ENCODE results near the gene MLYCD.
"Not testable (repeated sequence)": the region's sequence is repeated elsewhere in the genome, so short reads cannot be mapped to it uniquely, and the experiment has no call there.

Gene MLYCD

DNA sequence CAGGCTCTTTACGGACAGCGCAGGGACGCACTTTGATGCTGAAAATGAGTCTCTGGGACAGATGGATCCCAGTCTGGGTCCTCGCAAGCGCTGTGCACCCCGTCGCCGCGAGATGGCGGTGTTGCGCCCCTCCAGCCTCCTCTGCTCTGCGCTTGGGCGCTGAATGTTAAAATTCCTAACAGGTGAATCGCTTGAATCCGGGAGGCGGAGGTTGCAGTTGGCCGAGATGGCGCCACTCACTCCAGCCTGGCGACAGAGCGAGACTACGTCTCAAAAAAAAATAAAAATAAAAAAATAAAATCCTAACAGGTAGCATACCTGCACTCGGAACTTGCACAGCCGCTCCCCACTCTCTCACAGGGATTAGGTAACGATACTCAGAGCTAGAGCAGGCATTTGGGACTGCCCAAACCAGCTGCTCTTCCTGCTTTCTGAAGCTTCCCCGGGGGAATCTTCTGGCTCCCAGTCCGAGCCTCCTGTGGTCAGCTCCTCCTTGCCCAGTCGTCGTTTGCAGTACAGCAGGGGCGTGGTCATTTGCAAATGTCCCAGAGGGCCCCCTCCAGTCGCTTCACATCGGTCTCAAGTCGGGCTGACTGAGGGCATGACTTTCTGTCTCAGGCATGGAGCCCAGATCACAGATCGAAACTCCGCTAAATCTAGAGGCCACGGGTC lies 27.9 kb downstream of the MLYCD start:
- peak; percentile 97 for DNase-seq

DNA sequence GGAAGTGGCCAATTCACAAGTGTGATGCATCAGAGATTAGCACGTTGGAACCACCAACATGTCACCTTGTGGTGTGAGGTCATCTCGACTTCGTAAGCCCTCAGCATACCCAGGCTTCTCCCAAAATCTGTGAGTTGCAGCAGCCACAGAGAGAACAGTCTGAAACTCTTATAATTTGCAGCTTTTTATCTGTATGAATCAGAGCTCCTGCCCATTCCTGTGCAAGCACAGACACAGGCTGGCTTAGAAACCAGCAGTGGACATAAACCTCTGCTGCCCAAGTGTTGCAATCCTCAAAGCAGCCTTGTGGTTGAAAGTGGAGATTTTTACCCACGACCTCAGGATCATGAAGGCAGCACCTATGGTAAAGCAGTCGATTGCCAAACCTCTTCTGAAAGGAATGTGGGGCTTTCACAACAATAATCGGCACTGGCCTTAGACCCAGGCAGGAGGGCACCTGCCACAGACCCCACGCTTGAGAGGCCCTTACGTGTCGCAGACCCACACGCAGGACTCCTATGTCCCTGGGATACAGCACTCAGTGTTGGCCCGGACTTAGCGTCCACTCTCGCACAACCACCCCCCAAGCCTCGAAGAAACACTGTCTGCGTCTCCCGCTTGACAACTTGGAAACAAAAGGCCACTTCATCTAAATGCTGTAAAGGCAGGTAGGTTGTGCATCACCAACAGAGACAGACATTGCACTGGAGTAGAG lies 29.6 kb downstream of the MLYCD start:
- no peak for DNase-seq

DNA sequence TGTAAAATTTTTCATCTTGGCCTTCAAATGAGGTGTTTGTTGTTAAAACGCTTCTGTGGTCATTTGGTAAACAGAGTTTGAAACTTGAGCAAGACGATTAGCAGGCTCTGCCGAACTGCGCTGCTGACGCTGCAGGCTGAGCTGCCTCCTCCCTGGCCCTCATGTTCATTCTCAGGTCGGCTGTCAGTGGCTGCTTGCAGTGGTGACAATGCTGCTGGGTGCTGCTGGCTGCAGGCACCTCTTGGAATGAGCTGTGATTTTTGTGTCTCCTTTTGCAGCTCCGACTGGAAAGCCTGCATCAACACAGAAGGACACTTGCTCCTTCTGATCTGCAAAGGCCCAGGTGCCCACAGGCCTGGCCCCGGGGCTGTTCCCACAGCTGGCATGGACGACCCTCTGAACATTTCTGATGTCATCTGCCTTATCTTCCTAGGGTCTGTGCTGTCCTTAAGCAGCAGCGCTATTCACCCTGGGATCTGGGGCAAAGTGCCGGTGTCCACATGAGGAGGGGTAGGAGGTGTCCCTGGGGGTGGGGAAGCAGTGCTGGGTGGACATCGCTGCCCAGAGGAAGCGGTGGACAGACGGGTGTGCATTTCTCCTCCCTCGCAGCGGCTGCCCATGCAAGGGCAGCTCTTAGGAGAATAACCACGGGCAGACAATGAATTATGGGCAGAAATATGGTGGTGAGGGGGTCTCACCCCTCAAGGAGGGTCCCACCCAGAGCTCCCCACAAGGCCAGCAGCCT lies 31.1 kb downstream of the MLYCD start:
- DNase-seq = no peak

DNA sequence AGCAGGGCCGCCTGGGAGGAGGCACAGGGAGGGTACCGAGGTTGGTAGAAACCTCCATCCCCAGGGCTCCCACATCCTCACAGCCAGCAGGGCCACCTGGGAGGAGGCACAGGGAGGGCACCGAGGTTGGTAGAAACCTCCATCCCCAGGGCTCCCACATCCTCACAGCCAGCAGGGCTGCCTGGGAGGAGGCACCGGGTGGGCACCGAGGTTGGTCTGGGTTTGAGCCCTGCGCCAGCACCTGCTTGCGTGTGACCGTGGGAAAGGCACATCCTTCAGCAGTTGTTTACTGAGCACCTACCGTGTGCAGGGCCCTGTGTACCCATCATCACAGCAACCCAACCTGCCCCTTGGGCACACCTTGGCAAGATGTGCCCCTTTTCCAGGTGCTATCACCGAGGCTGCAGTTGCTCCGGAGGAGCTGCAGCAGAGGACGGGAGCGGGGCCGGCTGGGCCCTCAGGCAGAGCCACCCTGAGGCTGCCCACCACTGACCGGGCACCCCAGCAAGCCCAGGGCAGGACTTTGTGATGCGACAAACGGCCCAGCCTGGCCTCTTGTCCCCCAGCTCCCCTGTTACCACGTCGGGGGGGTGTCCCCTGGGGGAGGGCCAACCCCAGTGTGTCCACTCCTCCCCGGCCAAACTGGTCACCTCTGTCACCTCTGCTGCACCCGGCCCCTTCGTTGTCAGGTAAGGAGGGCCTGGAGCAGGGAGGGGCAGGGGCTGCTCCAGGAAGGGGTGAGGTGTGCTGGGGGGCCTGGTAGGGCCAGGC lies 32.0 kb downstream of the MLYCD start:
- DNase-seq = no peak

DNA sequence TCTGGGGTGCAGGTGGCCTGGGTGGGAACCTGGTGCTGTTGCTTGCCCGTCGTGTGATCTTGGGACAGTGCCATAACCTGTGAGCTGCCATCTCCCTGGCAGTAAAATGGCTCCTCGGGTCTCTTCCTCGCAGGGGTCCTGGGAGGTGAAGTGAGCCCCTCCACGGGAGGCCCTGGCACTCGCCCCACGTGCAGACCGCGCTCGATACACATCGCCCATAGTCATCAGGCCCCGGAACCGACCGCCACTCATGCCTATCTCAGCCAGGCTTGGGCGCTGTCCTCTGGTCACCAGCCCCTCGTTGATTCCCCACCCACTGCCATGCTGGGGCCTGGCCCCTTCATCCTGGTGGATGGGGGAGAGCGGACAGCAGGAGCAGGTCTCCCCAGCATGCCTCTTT lies 32.6 kb downstream of the MLYCD start:
- DNase-seq = no peak

DNA sequence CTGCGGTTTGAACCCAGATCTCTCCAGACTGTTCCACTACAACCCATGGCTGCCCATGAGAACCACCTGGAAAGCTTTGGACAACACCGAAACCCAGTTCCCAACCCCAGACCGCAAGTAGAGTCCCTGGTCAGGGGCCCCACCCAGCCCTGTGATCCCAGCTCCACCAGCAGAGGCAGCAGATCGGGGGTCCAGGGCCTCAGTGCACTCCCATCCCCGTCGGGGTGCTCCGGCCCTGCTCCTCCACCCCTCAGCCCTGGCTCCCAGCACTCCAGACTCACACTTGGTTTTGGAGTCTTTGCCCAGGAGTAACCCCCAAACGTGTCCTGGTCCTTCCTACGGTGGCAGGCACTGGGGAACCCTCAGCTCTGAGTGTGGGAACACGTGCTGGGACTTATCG lies 33.4 kb downstream of the MLYCD start:
- no peak for DNase-seq

DNA sequence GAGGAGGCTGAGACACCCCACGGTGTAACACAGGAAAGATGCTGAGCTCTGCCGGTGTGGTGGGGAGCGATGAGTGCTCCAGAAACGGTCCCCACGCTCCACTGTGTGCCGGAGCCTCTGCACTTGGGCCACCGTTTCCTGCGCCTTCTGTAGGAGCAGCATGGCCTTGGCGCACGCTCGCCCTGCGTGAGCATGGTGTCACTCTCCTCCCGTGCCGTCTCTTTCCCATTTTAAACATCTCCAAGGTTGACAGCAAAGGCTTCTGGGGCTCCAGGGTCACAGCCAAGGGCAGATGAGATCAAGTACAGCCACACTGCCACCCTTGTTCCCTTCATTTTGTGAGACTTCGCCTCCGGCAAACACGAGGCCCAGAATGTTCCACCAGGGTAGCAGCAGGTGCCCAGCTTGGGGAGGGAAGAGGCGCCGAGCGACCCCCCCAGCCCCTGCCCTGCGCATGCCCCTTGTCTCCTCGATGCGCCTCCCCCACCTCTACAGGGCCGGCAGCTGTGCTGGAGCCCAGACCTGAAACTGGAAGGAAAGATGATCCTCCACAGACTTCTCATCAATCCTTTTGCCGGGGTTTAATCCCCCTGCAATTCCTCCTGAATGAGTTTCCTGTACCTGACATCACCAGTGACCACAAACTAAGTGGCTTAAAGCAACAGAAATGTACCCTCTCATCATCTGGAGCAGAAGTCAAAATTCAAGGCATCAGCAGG lies 34.2 kb downstream of the MLYCD start:
- DNase-seq = no peak

DNA sequence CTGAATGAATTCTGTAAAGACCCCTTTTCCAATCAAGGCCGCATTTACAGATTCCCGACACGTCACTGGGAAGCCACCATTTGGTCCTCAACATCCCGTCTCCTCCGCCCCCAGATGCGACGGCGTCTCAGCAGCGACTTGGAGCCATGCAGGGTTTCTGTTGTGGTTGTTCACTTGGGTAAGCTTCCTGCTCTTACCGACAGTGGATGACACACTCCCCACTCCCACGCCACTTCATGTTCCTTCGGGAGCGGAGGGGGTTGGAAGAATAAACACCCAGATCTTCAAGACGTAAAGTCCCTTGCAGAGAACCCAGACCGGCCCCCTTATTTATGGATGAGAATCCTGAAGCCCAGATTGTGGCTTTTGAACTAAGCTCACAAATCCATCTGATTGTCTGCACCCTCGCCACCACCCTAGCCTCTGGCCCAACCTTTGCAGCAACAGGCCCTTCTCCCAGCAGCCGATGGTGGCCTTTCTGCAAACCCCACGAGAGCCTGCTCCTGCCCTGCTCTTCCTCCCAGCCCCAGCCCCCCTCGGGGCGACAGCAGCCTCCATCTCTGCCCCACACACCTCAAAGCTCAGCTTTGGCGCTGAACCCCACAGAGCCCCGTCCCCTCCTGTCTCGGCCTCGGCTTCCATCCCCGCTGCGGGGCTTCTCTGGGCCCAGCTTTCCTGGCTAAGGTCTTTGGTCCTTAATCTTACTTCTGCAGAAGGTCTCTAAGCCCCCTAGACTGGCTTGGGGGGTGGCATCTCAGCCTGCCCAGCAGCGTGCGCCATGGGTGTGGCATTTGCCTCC lies 35.2 kb downstream of the MLYCD start:
- DNase-seq = no peak

DNA sequence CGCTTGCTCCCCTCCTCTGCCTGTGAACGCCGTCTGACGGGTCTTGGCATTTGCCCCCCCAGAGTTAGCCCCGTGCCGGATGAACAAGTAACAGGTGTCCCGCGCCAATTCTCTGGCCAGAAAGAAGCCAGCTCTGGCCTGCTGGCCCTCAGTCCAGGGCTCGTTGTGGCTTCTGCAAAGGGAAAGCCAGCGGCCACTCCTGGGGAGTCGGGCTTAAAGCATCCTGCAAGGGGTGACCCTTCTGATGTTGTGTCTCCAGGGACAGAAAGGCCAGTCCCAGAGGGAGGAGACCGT lies 35.7 kb downstream of the MLYCD start:
- no peak for DNase-seq

DNA sequence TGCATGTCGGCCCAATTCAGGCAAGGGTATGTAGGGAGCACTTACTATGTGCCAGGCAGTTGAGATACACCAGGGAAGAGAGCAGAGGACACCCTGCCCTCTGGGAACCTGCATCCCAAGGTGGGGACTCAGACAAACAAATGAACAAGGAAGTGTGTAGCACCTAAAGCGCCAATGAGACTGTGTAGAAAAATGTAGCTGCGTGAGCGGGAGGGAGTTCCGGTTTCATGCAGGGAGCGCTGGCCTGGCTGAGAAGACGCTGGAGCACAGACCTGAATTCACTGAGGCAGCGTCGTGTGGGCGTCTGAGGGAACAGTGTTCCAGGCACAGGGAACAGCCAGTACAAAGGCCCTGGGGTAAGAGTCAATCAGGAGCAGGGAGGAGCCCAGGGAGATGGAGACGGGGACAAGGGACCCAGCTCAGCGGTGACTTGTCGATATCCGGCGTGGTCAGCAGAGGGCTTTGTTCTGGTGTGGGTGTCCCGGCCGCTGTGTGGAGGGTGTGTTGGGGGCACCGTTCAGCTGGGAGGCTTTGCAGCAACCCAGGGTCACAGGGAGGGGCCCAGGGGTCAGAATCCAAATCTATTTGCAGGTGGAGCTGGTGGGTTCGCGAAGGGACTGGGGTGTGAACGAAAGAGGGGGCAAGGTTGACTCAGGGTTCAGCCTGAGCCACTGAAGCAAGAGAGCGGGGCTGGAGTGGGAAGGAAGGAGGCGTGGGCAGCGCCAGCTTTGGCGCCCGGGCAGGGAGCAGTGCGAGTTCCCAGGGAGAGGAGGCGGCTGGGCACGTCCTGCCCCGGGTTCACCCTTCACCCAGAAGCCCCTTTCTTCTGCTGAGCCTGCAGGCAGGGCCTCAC lies 36.3 kb downstream of the MLYCD start:
- DNase-seq = no peak

DNA sequence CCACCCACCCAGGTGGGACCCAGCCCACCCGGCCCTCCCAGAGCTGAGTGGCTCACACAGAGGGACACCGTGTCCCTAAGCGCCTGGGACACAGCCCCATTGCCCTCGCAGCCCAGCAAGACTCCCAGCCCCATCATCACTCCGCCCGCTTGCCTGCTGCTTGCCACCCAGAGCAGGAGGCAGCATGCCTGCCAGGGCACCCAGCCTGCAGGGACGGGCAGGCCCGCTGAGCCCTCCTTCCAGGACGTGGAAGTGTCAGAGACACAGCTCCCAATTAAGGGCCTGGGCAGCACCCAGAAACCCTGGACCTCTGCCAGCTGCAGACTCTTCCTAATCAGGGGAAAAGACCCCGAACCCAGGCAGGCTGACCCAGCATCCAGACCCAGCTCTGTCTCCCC lies 36.9 kb downstream of the MLYCD start:
- DNase-seq = no peak

DNA sequence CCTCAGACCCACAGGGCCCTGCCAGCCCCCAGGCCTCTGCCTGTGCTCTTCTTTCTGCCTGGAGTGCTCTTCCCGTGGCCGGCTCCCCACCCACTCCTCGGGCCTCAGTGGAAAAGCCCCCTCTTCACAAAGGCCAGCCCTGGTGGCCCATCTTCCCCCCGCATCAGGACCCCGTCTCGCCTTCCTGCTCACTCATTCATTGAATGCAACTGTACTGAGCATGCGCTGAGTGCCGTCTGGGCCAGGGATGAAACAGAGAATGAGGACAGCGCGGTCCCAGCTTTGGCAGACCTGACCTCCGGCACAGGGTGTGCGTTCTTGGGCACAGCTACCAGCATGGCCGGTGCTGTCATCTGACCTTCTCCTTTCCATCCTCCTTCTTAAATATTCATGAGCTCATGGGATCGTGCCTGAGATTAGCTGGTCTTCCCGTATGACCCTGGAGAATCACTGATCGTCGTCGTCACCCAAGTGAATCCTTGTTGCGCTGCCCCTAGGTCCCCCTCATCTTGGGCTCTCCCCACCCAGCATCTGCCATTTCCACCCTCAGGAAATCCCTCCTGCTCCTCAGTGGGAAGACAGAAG lies 37.8 kb downstream of the MLYCD start:
- no peak for DNase-seq

DNA sequence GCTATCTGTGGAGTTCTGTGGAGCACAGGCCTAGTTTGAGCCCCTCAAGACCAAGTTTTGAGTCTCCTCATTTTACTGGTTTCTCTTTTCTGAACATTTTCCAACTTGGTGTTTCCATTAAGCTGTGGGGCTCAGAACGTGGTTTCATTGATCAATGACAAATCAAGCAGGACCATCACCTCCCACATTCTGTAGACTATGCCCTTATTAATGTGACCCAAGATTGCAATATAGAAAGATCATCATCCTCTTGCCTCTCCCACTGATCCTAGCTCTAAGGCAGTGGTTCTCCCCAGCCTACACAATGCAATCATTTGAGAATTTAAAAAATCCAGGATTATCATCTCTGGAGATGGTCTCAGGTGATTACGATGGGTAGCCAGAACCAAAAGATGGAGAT lies 38.4 kb downstream of the MLYCD start:
- DNase-seq = no peak

DNA sequence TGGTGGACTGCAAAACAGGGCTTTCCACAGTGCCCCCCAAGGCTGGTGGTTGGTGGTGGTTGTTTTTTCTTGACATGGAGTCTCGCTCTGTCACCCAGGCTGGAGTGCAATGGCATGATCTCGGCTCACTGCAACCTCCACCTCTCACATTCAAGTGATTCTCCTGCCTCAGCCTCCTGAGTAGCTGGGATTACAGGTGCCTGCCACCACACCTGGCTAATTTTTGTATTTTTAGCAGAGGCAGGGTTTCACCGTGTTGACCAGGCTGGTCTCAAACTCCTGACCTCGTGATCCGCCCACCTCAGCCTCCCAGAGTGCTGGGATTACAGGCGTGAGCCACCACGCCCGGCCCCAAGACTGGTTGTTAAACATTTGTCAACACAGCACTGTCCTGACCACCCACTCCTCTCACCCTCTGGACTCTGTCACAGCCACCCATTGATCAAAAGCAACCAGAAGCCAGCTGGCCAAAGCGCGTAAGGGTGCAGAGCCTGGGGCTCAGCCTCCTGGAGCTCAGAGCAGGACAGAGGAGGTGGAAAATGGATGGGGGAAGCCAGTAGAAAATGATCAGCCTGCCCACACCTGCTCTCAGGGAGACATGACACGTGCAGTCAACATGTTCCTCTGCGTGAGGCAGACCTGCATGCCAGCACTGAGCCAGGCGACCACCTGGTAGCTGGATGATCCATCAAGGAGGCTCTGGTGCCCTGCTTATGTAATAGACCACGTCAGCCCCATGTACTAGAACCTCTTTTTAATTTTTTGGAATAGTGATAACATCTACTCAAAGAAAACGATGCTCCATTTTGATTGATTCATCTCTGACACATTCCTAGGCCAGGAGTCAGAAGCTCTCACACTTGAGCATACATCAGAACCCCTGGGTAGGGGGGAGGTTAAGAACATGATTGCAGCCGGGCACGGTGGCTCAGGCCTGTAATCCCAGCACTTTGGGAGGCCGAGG lies 39.3 kb downstream of the MLYCD start:
- no peak for DNase-seq

DNA sequence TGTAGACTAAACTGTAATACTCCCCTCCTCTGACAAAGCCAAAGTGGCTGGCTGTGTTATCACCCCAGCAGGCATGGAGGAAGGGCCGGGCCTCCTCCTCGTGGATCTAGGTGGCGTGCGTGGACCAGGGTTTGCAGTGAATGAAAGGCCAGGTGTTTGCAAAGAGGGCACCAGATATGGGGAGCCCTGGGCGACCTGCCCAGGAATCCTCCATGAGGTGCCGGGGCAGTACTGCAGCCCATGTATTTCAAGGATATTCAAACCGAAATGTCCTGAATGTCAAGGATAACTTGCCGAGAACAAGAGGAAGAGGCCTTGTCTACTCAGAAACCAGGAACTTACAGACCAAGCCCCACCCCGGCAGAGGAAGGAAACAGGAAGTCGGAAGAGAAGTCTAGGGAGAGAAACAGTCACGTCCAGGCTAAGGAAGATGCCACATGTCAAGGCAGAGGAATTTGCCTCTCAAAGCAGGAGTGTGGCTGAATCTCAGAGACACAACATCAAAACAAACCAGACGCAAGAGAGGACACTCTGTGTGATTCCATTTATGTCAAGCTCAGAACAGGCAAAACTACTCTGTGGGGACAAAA lies 40.4 kb downstream of the MLYCD start:
- DNase-seq = no peak

DNA sequence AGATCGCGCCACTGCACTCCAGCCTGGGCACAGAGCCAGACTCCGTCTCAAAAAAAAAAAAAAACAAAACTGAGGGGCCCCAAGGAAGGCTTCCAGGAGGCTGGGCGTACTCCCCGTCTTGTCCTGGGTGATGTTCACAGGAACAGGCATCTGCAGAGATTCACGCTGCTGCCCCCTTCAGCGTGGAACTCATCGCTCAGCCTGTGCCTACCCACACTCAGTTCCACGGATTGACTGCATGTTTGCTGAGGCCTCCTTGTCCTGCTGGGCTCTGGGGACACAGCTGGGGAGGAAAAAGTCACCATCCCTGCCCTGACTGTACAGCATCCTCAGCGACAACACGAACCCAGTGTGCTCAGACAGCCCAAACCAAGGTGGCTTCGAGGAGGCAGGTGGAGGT lies 41.2 kb downstream of the MLYCD start:
- DNase-seq = no peak

DNA sequence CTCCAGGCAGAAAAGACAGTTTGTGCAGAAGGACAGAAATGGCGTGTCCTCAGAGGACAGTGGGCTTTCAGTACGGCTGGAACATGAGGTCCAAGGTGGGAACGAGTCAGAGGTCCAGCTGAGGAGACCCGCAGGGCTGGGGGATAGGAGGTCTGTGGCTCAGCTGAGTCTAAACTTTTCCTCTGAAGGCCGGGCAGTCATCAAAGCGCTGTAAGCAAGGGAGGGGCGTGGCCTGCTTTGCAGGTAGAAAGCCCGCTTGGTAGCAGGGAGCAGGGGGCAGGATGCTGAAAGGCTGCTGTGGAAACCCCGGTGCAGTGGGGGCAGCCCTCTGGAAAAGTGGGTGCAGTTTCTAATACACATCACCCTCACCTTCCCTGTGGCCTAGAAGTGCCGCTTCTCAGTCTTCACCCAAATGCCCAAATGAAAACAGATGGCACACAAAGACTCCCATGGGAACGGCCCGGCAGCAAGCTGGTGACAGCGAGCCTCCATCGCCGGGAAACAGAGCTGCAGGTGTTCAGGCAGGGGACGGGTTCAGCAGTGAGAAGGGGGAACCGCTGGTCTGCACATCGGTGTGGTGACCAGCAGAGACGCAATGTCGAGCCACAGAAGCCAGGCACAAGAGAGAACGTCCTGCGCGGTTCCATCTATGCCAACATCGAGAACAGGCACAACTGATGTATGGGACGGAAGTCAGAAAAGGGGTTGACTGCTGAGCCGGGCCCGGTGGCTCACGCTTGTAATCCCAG lies 41.9 kb downstream of the MLYCD start:
- no peak for DNase-seq

DNA sequence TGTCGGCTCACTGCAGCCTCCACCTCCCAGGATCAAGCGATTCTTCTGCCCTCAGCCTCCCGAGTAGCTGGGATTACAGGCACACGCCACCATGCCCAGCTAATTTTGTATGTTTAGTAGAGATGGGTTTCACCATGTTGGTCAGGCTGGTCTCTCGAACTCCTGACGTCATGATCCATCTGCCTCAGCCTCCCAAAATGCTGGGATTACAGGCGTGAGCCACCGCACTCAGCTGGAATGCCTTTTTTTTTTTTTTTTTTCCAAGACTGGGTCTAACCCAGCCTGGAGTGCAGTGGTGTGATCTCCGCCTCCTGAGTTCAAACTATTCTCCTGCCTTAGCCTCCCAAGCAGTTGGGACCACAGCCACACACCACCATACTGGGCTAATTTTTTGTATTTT lies 42.6 kb downstream of the MLYCD start:
- DNase-seq = not testable (repeated sequence)

Data from 8988T (cell line).